ENCODE results near the gene TMEM63C. TPM values are rescaled to one million over a fixed set of nuclear protein-coding genes. Genes with fewer than 3 reads are reported as not detected.

Gene TMEM63C
- total RNA-seq, 1 experiment from 2014 or later, result 0.13 TPM

DNA sequence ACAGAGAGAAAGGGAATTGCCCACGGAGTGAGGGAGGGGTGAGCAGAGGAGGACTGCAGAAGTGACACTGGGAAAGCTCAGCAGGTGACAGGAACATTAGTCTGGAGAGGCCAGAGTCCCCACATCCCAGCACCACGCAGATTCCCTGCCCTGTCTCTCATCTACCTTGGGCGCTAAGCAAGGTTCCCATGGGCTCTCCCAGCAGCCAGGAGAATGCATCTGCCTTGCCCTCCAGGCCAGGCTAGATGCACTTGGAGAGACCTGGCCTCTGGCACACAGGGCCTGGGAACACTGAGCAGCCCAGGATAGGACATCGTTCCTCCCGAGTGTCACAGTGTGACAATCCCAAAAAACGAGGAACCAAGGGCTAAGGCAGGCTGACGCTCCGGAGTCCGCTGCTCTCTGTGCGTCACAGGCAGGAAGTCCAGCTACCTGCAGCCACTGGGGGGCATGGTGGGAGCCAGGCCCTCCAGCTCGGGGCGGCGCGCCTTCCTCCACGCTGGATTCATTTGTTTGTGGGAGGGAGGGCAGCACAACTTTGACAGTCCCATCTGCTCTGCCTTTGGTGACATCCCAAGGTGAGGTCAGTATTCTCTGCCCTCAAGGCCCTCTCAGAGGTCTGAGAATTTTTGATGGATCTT is 94.8 kb downstream of the TMEM63C start:
- H3K27ac ChIP-seq (ENCODE audit: low read depth, low read length, poor library complexity, severe bottlenecking), result no peak overlapping the region
- H3K9me3 ChIP-seq (ENCODE audit: low read depth, low read length, poor library complexity, severe bottlenecking), result no peaks in the 10 kb centered on the region
- BruUV-seq (replicated peaks), result no TSS peak
- ChIA-PET CTCF (no interaction called here), POLR2A (ENCODE audit: low non-redundant PET) (no interaction called here)
- peaks cover 4% of the 10 kb centered on the region for H3K27me3 ChIP-seq (replicated peaks; ENCODE audit: insufficient read depth, low read depth, low read length, poor library complexity)
- intact Hi-C loops (cut with micrococcal nuclease; ENCODE audit: unreplicated experiment), result no loop called here
- H3K4me3 ChIP-seq (ENCODE audit: low read depth, low read length, poor library complexity, severe bottlenecking), result no peak overlapping the region
- no peaks in the 10 kb centered on the region for H3K4me1 ChIP-seq (ENCODE audit: insufficient read depth, low read length, poor library complexity, severe bottlenecking)
- no peak for TF ChIP-seq EZH2 (IDR thresholded peaks at IDR 0.05; ENCODE audit: borderline replicate concordance, low read depth, low read length, poor library complexity, severe bottlenecking)
- TF ChIP-seq, protein P1, sequence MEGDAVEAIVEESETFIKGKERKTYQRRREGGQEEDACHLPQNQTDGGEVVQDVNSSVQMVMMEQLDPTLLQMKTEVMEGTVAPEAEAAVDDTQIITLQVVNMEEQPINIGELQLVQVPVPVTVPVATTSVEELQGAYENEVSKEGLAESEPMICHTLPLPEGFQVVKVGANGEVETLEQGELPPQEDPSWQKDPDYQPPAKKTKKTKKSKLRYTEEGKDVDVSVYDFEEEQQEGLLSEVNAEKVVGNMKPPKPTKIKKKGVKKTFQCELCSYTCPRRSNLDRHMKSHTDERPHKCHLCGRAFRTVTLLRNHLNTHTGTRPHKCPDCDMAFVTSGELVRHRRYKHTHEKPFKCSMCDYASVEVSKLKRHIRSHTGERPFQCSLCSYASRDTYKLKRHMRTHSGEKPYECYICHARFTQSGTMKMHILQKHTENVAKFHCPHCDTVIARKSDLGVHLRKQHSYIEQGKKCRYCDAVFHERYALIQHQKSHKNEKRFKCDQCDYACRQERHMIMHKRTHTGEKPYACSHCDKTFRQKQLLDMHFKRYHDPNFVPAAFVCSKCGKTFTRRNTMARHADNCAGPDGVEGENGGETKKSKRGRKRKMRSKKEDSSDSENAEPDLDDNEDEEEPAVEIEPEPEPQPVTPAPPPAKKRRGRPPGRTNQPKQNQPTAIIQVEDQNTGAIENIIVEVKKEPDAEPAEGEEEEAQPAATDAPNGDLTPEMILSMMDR (conservative IDR thresholded peaks at IDR 0.05; ENCODE audit: low read depth, low read length), result no peak
- no peak for DNase-seq (ENCODE audit: low spot score)
- H3K36me3 ChIP-seq (ENCODE audit: insufficient read depth, low read length, poor library complexity, severe bottlenecking), result no peaks in the 10 kb centered on the region

DNA sequence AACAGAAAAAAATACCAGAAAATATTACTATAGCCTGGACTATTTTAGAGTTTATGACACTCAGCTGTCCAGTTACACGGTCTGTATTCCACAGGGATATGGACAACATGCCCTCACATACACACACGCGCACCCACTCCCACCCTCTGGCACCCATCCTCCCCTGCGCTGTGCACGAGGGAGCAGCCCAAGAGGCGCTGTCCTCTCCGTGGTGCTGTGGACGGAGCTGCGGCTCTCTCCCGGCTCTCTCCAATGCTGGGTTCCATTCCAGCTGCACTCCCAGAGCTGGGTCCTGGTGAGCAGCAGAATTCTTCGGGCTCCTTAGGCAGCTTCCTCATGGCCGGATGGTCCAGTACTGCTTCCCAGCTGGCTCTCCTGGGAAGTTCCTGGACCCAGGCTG is 95.4 kb downstream of the TMEM63C start:
- H3K27ac ChIP-seq (ENCODE audit: low read depth, low read length, poor library complexity, severe bottlenecking), result no peak overlapping the region
- no peak for DNase-seq (ENCODE audit: low spot score)
- no peaks in the 10 kb centered on the region for H3K27me3 ChIP-seq (replicated peaks; ENCODE audit: insufficient read depth, low read depth, low read length, poor library complexity)
- H3K9me3 ChIP-seq (ENCODE audit: low read depth, low read length, poor library complexity, severe bottlenecking), result no peaks in the 10 kb centered on the region
- BruUV-seq (replicated peaks), result no TSS peak
- H3K36me3 ChIP-seq (ENCODE audit: insufficient read depth, low read length, poor library complexity, severe bottlenecking), result no peaks in the 10 kb centered on the region
- no peaks in the 10 kb centered on the region for H3K4me1 ChIP-seq (ENCODE audit: insufficient read depth, low read length, poor library complexity, severe bottlenecking)
- no peak overlapping the region for H3K4me3 ChIP-seq (ENCODE audit: low read depth, low read length, poor library complexity, severe bottlenecking)
- POLR2A ChIA-PET (ENCODE audit: low non-redundant PET), result no interaction called here
- intact Hi-C loops (cut with micrococcal nuclease; ENCODE audit: unreplicated experiment), result no loop called here
- CTCF ChIA-PET, result no interaction called here
- TF ChIP-seq, protein P1 (conservative IDR thresholded peaks at IDR 0.05; ENCODE audit: low read depth, low read length), result no peak
- TF ChIP-seq EZH2 (IDR thresholded peaks at IDR 0.05; ENCODE audit: borderline replicate concordance, low read depth, low read length, poor library complexity, severe bottlenecking), result no peak

DNA sequence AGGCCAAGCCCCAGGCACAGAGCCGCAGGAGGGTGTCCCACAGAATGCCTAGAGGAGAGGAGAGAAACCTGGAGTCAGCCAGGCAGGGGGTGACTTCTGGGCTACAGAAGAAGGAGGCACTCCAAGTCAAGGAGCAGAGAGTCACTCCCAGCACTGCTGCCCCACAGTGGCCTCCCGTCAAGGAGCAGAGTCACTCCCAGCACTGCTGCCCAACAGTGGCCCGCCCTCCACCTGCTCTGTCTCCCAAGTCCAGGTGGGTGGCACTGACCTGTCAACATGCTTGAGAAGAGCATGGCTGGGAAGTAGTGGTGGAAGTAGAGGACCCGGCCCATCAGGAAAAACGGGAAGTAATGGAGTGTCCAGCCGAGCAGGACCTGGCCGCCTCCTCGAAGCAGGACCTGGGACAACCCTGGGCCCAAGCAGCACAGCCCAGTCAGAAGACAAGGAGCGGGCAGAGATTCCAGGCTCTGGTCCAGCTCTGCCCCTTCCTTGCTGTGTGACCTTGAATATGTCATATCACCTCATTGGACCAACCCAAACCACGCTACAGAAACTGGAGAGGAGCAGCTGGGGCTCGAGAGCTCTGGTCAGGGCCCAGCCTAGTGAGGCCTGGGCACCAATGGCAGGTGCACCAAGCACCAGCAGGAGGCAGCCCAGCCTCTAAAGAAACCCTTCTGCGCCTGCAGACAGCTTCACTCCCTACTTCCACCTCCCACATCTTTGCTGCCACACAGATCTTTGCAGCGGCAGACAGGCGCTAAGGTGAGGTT is 97.0 kb downstream of the TMEM63C start:
- CTCF ChIA-PET, result no interaction called here
- TF ChIP-seq, protein P1 (conservative IDR thresholded peaks at IDR 0.05; ENCODE audit: low read depth, low read length), result no peak
- no peak for TF ChIP-seq EZH2 (IDR thresholded peaks at IDR 0.05; ENCODE audit: borderline replicate concordance, low read depth, low read length, poor library complexity, severe bottlenecking)

More for the DNA sequence above, 97.0 kb downstream of the TMEM63C start:
- BruUV-seq (replicated peaks), result no TSS peak
- Histone ChIP-seq H3K4me1 (ENCODE audit: insufficient read depth, low read length, poor library complexity, severe bottlenecking) (no peaks in the 10 kb centered on the region), H3K27ac (ENCODE audit: low read depth, low read length, poor library complexity, severe bottlenecking) (no peak overlapping the region), H3K27me3 (replicated peaks; ENCODE audit: insufficient read depth, low read depth, low read length, poor library complexity) (no peaks in the 10 kb centered on the region), H3K9me3 (ENCODE audit: low read depth, low read length, poor library complexity, severe bottlenecking) (no peaks in the 10 kb centered on the region), H3K36me3 (ENCODE audit: insufficient read depth, low read length, poor library complexity, severe bottlenecking) (no peaks in the 10 kb centered on the region), H3K4me3 (ENCODE audit: low read depth, low read length, poor library complexity, severe bottlenecking) (no peak overlapping the region)
- DNase-seq (ENCODE audit: low spot score), result no peak
- intact Hi-C loops (cut with micrococcal nuclease; ENCODE audit: unreplicated experiment), result no loop called here
- POLR2A ChIA-PET (ENCODE audit: low non-redundant PET), result no interaction called here

All from A673 (cell line).